Esophagus squamous epithelium (tissue), 5 donors: Measurements from ENCODE around the gene IRX4. TPM values are rescaled to one million over a fixed set of nuclear protein-coding genes. Genes with fewer than 3 reads are reported as not detected.

Source experiments
- DNase-seq: peaks from one replicate; lab custom pipeline; 2025; lab: John Stamatoyannopoulos, UW
- H3K27ac ChIP-seq, 4 donors: fragments of 200-600 bp; sonication (generic); one replicate each; pipeline ENCODE4 v1.5.1; 2016 to 2019; ENCODE audit warnings: mild to moderate bottlenecking in 1 of 4
- H3K27me3 ChIP-seq, 4 donors: fragments of 200-600 bp; sonication (generic); 1 replicate in 3 of 4; 2 replicates in 1 of 4; pipeline versions ENCODE4 v1.5.1 to v1.6.0; 2017 to 2021; ENCODE audit warnings: antibody characterized with exemption in 1 of 4
- H3K36me3 ChIP-seq, 3 donors: fragments of 200-600 bp; sonication (generic); one replicate each; pipeline ENCODE4 v1.5.1; 2016 to 2019
- H3K4me1 ChIP-seq, 3 donors: fragments of 200-600 bp; sonication (generic); one replicate each; pipeline ENCODE4 v1.5.1; 2017 to 2019
- H3K4me3 ChIP-seq, 4 donors: fragments of 200-600 bp; sonication (generic); 1 replicate in 3 of 4; 2 replicates in 1 of 4; pipeline ENCODE4 v1.5.1; 2016 to 2019; ENCODE audit warnings: mild to moderate bottlenecking in 2 of 4, moderate library complexity in 1 of 4
- H3K9me3 ChIP-seq, 3 donors: fragments of 200-600 bp; sonication (generic); one replicate each; pipeline ENCODE4 v1.5.1; 2016 to 2019
- POLR2A ChIP-seq, 4 donors: fragments of 450-650 bp; IDR thresholded peaks; one replicate each; pipeline ENCODE4 v1.6.1; 2017; ENCODE audit warnings: antibody characterized with exemption in 4 of 4, mild to moderate bottlenecking in 4 of 4, moderate library complexity in 3 of 4
- WGBS, 2 donors: methylation state at CpG; one replicate each; pipeline ENCODE4 v1.1.5; 2018; 5-methylcytosine and 5-hydroxymethylcytosine counted together
- intact Hi-C: fragments of 100-400 bp; cut with DNase I; formaldehyde crosslinking; loops from one replicate; pipeline ENCODE4 v1.15.0; 2022
- total RNA-seq, 4 donors: library from RNA; depleted of rRNA; stranded (reverse); fragments of >200 nt; gene quantifications; one replicate each; pipeline ENCODE4 v1.1.0, GENCODE V29; 2016
- TF ChIP-seq, protein P1 (sequence below), 6 experiments: fragments of 450-650 bp in 4 of 6; fragments of 200-600 bp in 2 of 6; sonication (generic) in 2 of 6; IDR thresholded peaks; one replicate each; pipeline ENCODE4 v1.5.1; 2016 to 2019; ENCODE audit warnings: antibody characterized with exemption in 6 of 6, mild to moderate bottlenecking in 4 of 6, moderate library complexity in 4 of 6
- donor health status: DM: yes; HTN: yes; CAD: no.

IRX4 gene
- total RNA-seq, 4 donors from 2014 or later = 22.1 to 36.2 (median 29.1) TPM

DNA sequence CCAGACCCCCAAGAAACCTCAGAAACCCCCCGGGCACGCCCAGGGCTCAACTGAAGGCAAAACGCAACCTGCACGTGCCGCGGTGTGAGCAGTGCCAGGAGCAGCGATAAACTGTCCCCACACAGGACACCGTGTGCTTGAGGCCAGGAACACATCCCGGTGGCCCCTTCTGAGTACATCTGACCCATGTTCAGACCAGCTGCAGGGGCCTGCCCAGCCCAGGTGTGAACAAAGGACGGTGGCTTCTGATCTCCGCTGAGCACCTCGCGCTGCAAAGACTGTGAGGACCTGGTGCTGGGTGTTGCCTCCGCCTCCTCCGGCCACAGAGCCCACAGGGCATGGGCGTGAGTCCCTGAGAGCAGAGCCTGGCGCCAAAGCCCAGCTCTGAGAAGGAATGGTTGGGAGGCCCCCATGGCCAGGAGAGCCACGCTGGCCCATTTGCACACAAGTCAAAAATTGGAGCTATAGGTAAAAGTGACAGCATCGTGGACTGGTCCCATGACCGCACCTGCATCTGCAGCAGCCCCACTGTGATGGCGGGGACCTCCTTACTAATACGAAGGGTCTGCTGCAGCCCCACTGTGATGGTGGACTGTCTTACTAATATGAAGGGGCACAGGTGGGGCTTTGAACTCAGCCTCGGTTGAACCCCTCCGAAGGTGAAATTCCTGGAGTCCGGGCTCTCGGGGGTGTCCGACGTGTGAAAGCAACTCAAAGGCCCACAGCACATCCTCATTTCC, 50.0 kb downstream of the IRX4 start:
- intact Hi-C loops = no loop called here
- Histone ChIP-seq H3K9me3 (no peaks in the 10 kb centered on the region), H3K27ac (no peak overlapping the region), H3K4me1 (no peaks in the 10 kb centered on the region), H3K27me3 (peaks cover 0 to 56% (median 0%) of the 10 kb centered on the region in 4 donors), H3K4me3 (no peak overlapping the region), H3K36me3 (no peaks in the 10 kb centered on the region)
- DNase-seq = no peak
- 59 to 70% methylated on average over 16 to 18 of the region's 28 CpGs for WGBS, 2 donors
- TF ChIP-seq POLR2A (IDR thresholded peaks at IDR 0.05) = no peak
- TF ChIP-seq, protein P1, sequence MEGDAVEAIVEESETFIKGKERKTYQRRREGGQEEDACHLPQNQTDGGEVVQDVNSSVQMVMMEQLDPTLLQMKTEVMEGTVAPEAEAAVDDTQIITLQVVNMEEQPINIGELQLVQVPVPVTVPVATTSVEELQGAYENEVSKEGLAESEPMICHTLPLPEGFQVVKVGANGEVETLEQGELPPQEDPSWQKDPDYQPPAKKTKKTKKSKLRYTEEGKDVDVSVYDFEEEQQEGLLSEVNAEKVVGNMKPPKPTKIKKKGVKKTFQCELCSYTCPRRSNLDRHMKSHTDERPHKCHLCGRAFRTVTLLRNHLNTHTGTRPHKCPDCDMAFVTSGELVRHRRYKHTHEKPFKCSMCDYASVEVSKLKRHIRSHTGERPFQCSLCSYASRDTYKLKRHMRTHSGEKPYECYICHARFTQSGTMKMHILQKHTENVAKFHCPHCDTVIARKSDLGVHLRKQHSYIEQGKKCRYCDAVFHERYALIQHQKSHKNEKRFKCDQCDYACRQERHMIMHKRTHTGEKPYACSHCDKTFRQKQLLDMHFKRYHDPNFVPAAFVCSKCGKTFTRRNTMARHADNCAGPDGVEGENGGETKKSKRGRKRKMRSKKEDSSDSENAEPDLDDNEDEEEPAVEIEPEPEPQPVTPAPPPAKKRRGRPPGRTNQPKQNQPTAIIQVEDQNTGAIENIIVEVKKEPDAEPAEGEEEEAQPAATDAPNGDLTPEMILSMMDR (IDR thresholded peaks at IDR 0.05) = no peak

DNA sequence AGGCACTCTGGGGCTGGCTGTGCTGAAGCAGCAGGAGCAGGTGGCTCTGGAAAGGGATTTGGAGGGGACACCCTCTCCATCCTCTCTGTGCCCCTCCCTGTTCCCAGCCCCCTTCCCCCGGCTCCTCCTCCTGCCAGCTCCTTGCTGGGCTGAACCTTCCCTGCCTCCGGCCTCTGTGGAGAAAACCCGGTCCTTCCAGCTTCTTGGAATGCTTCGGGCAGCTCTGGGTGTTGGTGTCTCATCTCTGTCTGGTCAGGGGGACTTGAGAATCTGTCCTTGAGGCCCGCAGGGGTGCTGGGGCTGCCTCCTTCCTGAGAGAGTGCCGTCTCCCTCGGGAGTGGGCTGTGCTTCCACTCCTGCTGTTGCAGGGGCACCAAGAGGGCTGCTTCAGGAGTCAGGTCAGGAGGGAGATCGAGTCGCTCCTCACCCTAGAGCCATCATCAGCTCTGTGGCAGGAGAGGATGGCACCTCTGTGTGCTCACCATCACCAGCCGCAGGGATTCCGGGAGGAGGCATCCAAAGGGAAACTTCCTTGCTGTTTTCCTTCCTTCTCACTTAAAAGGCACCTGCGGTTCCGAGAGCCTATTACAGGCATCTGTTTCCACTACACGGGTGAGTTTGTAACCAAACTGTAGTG, 50.9 kb downstream of the IRX4 start:
- 19 to 27% methylated on average over 7 of the region's 14 CpGs for WGBS, 2 donors
- intact Hi-C loops = no loop called here
- peaks cover 0 to 47% (median 0%) of the 10 kb centered on the region in 4 donors for H3K27me3 ChIP-seq
- H3K9me3 ChIP-seq = no peaks in the 10 kb centered on the region
- no peak overlapping the region for H3K4me3 ChIP-seq
- H3K27ac ChIP-seq = no peak overlapping the region
- TF ChIP-seq, protein P1 (IDR thresholded peaks at IDR 0.05) = no peak
- TF ChIP-seq POLR2A (IDR thresholded peaks at IDR 0.05) = no peak
- H3K36me3 ChIP-seq = no peaks in the 10 kb centered on the region
- H3K4me1 ChIP-seq = no peaks in the 10 kb centered on the region
- no peak for DNase-seq

DNA sequence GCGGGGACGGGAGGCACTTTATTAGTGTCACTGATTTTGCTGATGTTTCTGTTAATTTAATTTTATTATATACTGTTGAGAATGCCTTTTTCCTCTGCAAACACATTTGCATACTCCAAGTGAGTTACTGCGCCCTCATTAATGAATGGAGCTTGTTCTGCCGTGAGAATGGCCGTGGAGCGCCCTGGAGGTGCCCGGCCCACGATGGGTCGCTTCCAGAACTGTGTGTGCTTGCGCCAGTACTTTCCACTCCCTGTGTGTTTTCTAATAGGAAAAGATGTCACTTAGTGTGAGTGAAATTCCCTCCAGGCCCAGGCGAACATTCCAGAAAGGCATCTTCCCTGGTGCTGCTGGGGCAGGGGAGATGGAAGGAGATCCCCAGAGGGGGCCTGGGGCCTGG, 51.5 kb downstream of the IRX4 start:
- Histone ChIP-seq H3K4me1 (no peaks in the 10 kb centered on the region), H3K4me3 (no peak overlapping the region), H3K27ac (no peak overlapping the region), H3K27me3 (peaks cover 0 to 41% (median 0%) of the 10 kb centered on the region in 4 donors), H3K9me3 (no peaks in the 10 kb centered on the region), H3K36me3 (peaks cover 0 to 4% (median 0%) of the 10 kb centered on the region in 3 donors)
- intact Hi-C loops = no loop called here
- TF ChIP-seq POLR2A (IDR thresholded peaks at IDR 0.05) = no peak
- TF ChIP-seq, protein P1 (IDR thresholded peaks at IDR 0.05) = no peak
- no peak for DNase-seq
- 84 to 91% methylated on average over 7 to 8 of the region's 11 CpGs for WGBS, 2 donors

DNA sequence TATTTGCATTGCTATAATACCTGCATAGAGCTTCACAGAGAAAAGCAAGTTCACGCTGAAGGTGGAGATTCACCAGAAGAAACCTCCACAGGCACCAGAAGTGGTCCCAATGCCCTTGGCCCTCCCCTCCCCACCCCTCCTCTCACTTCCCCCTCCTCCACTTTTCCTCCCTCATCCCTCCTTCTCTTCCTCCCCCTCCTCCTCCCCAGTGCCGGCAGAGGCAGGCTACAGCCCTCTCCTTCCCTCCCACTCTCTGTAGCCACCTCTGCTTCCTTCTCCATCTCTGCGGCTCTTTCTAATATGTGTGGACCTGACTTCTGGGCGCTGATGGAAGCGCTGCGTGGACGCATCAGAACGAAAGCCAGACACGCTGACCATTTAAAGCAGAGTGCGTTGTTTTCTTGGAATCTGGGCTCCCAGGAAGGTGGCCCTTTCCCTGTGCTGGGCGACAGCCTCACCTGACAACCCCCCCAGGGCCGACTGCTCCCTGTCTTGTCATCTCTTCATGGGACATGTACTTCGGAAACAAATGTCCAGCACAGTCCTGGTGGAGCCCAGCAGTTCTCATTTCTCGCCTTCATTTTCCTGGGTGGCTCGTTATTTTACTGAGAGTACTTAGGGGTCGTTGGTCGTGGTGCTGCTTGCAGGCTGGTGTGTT, 52.0 kb downstream of the IRX4 start:
- Histone ChIP-seq H3K36me3 (peaks cover 0 to 8% (median 0%) of the 10 kb centered on the region in 3 donors), H3K27ac (no peak overlapping the region), H3K9me3 (no peaks in the 10 kb centered on the region), H3K4me1 (no peaks in the 10 kb centered on the region), H3K4me3 (no peak overlapping the region), H3K27me3 (peaks cover 0 to 41% (median 0%) of the 10 kb centered on the region in 4 donors)
- TF ChIP-seq, protein P1 (IDR thresholded peaks at IDR 0.05) = no peak
- TF ChIP-seq POLR2A (IDR thresholded peaks at IDR 0.05) = no peak
- 74 to 84% methylated on average over 11 to 16 of the region's 17 CpGs for WGBS, 2 donors
- no peak for DNase-seq
- intact Hi-C loops = no loop called here
